NCI-H1092 (cell line): ENCODE results near the gene PFKFB3.
"Not testable (repeated sequence)": the region's sequence is repeated elsewhere in the genome, so short reads cannot be mapped to it uniquely, and the experiment has no call there.

ENCODE experiments used
- DNase-seq: peaks from one replicate; lab custom pipeline; 2025; lab: John Stamatoyannopoulos, UW

Gene PFKFB3

GRCh38 chr10:6202098-6202683, 541 bp upstream of the PFKFB3 start:
- no peak for DNase-seq

- DNase-seq: no peak
Measured at GRCh38 chr10:6203331-6204062, 765 bp downstream of the PFKFB3 start.

GRCh38 chr10:6204063-6204340, 1.3 kb downstream of the PFKFB3 start:
- no peak for DNase-seq

GRCh38 chr10:6204341-6205191, 1.8 kb downstream of the PFKFB3 start:
- DNase-seq: no peak

- not testable (repeated sequence) for DNase-seq
Measured at GRCh38 chr10:6206486-6206885, 3.8 kb downstream of the PFKFB3 start.

- no peak for DNase-seq
Measured at GRCh38 chr10:6207658-6208057, 4.9 kb downstream of the PFKFB3 start.

GRCh38 chr10:6208799-6209235, 6.1 kb downstream of the PFKFB3 start:
- no peak for DNase-seq

- DNase-seq: no peak
Measured at GRCh38 chr10:6211341-6211670, 8.6 kb downstream of the PFKFB3 start.

- DNase-seq: no peak
Measured at GRCh38 chr10:6211671-6212635, 9.2 kb downstream of the PFKFB3 start.

GRCh38 chr10:6212806-6213205, 10.1 kb downstream of the PFKFB3 start:
- DNase-seq: no peak

- DNase-seq: no peak
Measured at GRCh38 chr10:6213257-6213905, 10.6 kb downstream of the PFKFB3 start.

GRCh38 chr10:6213908-6214307, 11.2 kb downstream of the PFKFB3 start:
- DNase-seq: no peak

- no peak for DNase-seq
Measured at GRCh38 chr10:6214612-6215011, 11.9 kb downstream of the PFKFB3 start.

GRCh38 chr10:6215241-6215640, 12.5 kb downstream of the PFKFB3 start:
- no peak for DNase-seq

GRCh38 chr10:6215683-6216484, 13.2 kb downstream of the PFKFB3 start:
- no peak for DNase-seq

- DNase-seq: no peak
Measured at GRCh38 chr10:6216916-6217315, 14.2 kb downstream of the PFKFB3 start.

GRCh38 chr10:6217611-6218010, 14.9 kb downstream of the PFKFB3 start:
- no peak for DNase-seq

- no peak for DNase-seq
Measured at GRCh38 chr10:6218692-6219493, 16.2 kb downstream of the PFKFB3 start.

GRCh38 chr10:6219494-6219836, 16.7 kb downstream of the PFKFB3 start:
- DNase-seq: no peak
